HG03520 (cell line): ENCODE data around the gene LRRC39.

Source experiments
- ATAC-seq: cut with Tn5 transposase; IDR thresholded peaks from one replicate; pipeline ENCODE4 v1.9.1; 2021; ENCODE audit warnings: mild to moderate bottlenecking, moderate library complexity; ENCODE audit not compliant: unreplicated experiment

The LRRC39 gene

GRCh38 chr1:100151679-100152078 lies 26.4 kb downstream of the LRRC39 start:
- ATAC-seq = no peak

DNA sequence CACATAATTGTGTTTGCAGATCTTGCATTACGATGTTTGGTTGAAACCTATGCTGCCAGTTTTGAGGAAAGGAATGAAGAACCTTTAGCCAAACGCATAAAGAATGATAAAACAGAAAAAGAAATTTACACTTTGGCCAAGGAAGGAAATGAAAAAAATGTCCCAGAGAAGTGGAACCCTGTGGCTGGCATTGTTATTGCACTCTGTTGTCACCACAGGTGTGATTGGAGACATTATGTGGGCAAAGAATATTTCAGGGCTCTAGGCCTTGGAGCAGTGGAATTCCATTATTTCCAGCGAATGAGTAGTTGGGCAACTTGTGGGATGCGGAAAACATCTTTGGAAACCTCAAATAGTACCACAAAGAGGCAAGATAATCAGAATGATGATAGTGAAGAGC lies 30.2 kb downstream of the LRRC39 start:
- no peak for ATAC-seq

DNA sequence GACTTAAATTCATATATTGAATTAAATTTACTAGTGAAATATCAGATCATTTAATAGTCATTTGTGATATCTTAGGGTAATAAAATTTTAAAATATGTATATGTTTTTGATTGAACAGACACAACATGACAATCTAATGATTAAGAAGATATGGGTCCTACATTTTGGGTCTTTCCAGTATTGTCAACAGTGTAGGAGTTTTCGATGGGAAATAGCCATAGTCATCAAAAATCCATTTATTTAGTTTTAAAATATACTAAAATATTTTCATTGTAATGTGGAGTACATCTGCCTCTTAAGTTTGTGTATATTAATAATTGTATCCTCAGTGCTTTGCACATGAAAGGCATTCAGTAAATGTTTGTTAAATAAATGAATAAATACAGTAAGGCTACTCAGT lies 31.1 kb downstream of the LRRC39 start:
- no peak for ATAC-seq

DNA sequence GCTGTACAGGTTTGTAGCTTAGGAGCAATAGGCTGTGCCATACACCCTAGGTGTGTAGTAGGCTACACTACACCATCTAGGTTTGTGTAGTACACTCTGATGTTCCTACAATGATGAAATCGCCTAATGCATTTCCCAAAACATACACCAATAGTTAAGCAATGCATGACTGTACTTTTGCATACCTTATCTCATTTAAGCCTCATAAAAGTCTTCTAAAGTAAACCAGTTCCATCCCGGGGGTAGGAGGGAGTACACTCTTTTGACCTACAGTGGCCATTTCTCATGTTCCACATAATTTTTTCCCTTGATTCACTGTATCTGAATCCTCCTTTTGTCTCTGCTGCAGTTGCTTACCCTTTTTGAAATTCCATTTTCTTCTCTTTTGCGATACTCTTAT lies 32.9 kb downstream of the LRRC39 start:
- ATAC-seq = no peak

DNA sequence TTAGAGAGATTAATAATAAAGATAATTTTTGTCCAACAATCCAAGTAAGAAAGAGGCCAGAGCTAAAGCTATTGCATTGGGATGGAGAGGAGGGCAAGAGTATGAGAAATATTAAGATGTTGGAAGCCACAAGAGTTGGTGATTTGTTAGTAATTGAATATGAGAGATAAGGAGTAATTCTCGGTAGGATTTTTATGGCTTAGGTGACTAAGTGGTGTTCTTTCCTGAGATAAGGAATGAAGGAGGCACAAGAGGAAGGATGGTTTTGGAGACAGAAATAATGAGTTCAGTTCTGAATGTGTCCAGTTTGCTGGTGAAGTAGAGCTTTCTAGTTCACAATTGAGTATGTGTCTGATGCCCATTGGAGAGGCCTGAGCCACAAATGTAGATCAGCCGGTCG lies 35.7 kb downstream of the LRRC39 start:
- ATAC-seq = no peak

DNA sequence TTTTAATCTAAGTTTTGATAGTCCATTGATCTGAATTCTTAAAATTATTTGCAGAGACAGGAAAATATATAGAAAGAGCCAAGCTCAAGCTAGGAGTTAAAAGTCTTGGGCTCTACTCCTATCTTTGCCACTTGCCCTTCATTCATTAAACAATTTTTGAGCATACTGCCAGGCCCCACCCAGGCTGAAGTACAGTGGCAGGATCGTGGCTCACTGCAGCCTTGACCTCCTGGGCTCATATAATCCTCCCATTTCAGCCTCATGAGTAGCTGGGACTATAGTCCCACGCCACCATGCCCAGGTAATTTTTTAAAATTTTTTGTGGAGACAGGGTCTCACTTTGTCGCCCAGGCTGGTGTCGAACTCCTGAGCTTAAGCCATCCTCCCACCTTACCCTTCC lies 36.9 kb downstream of the LRRC39 start:
- ATAC-seq = no peak

- ATAC-seq = no peak
These were observed 40.5 kb downstream of the LRRC39 start for GRCh38 chr1:100137602-100138001.

DNA sequence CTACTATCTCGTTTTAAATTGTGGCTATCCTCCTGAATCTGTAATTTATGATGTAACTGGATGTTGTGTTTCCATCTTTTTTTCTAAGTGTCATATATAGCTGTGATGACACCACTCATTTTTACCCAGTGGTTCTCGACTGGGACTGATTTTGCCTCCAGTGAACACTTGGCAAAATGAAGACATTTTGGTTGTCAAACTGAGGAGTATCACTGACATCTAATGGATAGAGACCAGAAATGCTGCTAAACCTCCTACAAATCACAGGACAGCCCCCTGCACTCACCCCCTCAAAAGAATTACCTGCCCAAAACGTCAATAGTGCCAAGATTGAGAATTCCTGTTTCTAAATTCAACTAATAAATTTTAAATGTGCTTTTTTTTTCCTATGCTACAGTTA lies 43.2 kb downstream of the LRRC39 start:
- ATAC-seq = no peak

- ATAC-seq = peak; percentile 88
These were observed 45.2 kb downstream of the LRRC39 start, which contains the start of the genes SASS6 and TRMT13 for GRCh38 chr1:100132566-100133477. Gene SASS6 (minus strand): TSS chr1:100132930. CDS start chr1:100132814, 116 bp downstream. Gene TRMT13 (plus strand): TSS chr1:100133163. CDS start chr1:100133169, 6 bp downstream.

GRCh38 chr1:100131623-100132022 lies 46.4 kb downstream of the LRRC39 start:
- no peak for ATAC-seq

GRCh38 chr1:100130552-100131077 lies 47.4 kb downstream of the LRRC39 start:
- no peak for ATAC-seq

GRCh38 chr1:100127226-100127625 lies 50.8 kb downstream of the LRRC39 start:
- ATAC-seq = no peak

GRCh38 chr1:100122177-100122576 lies 55.9 kb downstream of the LRRC39 start:
- no peak for ATAC-seq

- ATAC-seq = no peak
These were observed 62.5 kb downstream of the LRRC39 start for GRCh38 chr1:100115524-100115923.

- ATAC-seq = no peak
These were observed 68.4 kb downstream of the LRRC39 start for GRCh38 chr1:100109554-100110066.

GRCh38 chr1:100107696-100108095 lies 70.4 kb downstream of the LRRC39 start:
- no peak for ATAC-seq

- no peak for ATAC-seq
These were observed 76.5 kb downstream of the LRRC39 start for GRCh38 chr1:100101564-100101963.

GRCh38 chr1:100100202-100100601 lies 77.9 kb downstream of the LRRC39 start:
- no peak for ATAC-seq
